Lung microvascular endothelial cell (primary cell): ENCODE data around the gene MTREX. TPM values are rescaled to one million over a fixed set of nuclear protein-coding genes. Genes with fewer than 3 reads are reported as not detected.

Source experiments
- DNase-seq, 2 donors: peaks; one replicate each; pipeline versions ENCODE4 v3.0.0 to v3.0.0-alpha.2; 2010; ENCODE audit warnings: low read depth in 2 of 2
- total RNA-seq: library from RNA; depleted of rRNA; stranded (reverse); fragments of >200 nt; gene quantifications from 2 replicates; pipeline ENCODE4 v1.2.1, GENCODE V29; 2014

MTREX gene
- total RNA-seq, 1 donor from 2014 or later: 46.2 TPM

GRCh38 chr5:55470282-55470681, 162.5 kb downstream of the MTREX start:
- no peak for DNase-seq

- DNase-seq: no peak
Observed at GRCh38 chr5:55471468-55471867, 163.7 kb downstream of the MTREX start.

GRCh38 chr5:55472642-55473041, 164.9 kb downstream of the MTREX start:
- DNase-seq: no peak

Other genes starting within 250 kb of the MTREX start
- gene GZMA, start 205.3 kb upstream of the MTREX start, total RNA-seq: 0.22 TPM in 1 of 2 replicates, not detected in the other
- gene GPX8, start 147.8 kb upstream of the MTREX start, total RNA-seq: 2.0 and 22.2 TPM in 2 replicates
- under 0.01 TPM in 2 replicates for gene CDC20B, start 134.8 kb upstream of the MTREX start, total RNA-seq
- not detected in 2 replicates for gene MCIDAS, start 80.7 kb upstream of the MTREX start, total RNA-seq
- gene CCNO, start 74.4 kb upstream of the MTREX start, total RNA-seq: not detected in 2 replicates
- 15.5 and 16.5 TPM in 2 replicates for gene DHX29, start 295 bp upstream of the MTREX start, total RNA-seq
- gene PLPP1, start 227.0 kb downstream of the MTREX start, total RNA-seq: 157 and 160 TPM in 2 replicates